Measurements from ENCODE around the gene BHLHA15. TPM values are rescaled to one million over a fixed set of nuclear protein-coding genes. Genes with fewer than 3 reads are reported as not detected.

BHLHA15 gene
- total RNA-seq, 1 experiment from 2014 or later: 5.2 TPM

DNA sequence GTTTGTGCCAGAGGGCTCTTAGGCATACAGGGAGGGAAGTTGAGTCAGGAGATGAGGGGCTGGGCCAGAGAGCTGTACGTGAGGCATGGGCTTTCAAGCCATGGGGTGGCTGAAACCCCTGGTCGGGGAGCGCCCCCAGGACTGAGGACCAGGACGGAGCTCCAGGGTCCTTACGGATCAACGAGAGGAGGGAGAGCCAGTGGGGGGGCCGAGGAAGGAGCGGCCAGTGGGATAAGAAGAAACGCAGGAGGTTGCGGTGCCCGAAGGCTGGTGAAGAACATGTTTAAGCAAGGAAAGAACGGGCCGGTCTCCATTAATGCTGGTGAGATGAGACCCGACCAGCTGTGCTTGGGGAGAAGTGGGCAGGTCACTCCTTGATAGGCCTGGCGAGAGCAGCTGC is 43.6 kb upstream of the BHLHA15 start:
- TF ChIP-seq YY1 (IDR thresholded peaks at IDR 0.05; ENCODE audit: extremely low read depth, insufficient replicate concordance, low read depth, low read length) (no peak), CBX3 (IDR thresholded peaks at IDR 0.05; ENCODE audit: low read depth) (no peak), EGR1 (IDR thresholded peaks at IDR 0.05; ENCODE audit: low read depth) (no peak), ZFX (IDR thresholded peaks at IDR 0.05) (no peak), JUND (IDR thresholded peaks at IDR 0.05) (no peak), EZH2 (IDR thresholded peaks at IDR 0.05) (no peak), ZNF274 (IDR thresholded peaks at IDR 0.05; ENCODE audit: low read depth, low read length) (no peak), ELF1 (IDR thresholded peaks at IDR 0.05; ENCODE audit: borderline replicate concordance, low read depth) (no peak), POLR2AphosphoS5 (IDR thresholded peaks at IDR 0.05; ENCODE audit: low read depth, low read length) (no peak), SP1 (IDR thresholded peaks at IDR 0.05; ENCODE audit: low read depth) (no peak), RAD21 (IDR thresholded peaks at IDR 0.05; ENCODE audit: low read depth) (no peak)
- TF ChIP-seq, protein P1, sequence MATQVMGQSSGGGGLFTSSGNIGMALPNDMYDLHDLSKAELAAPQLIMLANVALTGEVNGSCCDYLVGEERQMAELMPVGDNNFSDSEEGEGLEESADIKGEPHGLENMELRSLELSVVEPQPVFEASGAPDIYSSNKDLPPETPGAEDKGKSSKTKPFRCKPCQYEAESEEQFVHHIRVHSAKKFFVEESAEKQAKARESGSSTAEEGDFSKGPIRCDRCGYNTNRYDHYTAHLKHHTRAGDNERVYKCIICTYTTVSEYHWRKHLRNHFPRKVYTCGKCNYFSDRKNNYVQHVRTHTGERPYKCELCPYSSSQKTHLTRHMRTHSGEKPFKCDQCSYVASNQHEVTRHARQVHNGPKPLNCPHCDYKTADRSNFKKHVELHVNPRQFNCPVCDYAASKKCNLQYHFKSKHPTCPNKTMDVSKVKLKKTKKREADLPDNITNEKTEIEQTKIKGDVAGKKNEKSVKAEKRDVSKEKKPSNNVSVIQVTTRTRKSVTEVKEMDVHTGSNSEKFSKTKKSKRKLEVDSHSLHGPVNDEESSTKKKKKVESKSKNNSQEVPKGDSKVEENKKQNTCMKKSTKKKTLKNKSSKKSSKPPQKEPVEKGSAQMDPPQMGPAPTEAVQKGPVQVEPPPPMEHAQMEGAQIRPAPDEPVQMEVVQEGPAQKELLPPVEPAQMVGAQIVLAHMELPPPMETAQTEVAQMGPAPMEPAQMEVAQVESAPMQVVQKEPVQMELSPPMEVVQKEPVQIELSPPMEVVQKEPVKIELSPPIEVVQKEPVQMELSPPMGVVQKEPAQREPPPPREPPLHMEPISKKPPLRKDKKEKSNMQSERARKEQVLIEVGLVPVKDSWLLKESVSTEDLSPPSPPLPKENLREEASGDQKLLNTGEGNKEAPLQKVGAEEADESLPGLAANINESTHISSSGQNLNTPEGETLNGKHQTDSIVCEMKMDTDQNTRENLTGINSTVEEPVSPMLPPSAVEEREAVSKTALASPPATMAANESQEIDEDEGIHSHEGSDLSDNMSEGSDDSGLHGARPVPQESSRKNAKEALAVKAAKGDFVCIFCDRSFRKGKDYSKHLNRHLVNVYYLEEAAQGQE (IDR thresholded peaks at IDR 0.05; ENCODE audit: low read depth): no peak
- TF ChIP-seq, protein P2, sequence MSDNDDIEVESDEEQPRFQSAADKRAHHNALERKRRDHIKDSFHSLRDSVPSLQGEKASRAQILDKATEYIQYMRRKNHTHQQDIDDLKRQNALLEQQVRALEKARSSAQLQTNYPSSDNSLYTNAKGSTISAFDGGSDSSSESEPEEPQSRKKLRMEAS (IDR thresholded peaks at IDR 0.05): no peak
- TF ChIP-seq, protein P3, sequence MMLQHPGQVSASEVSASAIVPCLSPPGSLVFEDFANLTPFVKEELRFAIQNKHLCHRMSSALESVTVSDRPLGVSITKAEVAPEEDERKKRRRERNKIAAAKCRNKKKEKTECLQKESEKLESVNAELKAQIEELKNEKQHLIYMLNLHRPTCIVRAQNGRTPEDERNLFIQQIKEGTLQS (IDR thresholded peaks at IDR 0.05): no peak
- TF ChIP-seq, protein P4, sequence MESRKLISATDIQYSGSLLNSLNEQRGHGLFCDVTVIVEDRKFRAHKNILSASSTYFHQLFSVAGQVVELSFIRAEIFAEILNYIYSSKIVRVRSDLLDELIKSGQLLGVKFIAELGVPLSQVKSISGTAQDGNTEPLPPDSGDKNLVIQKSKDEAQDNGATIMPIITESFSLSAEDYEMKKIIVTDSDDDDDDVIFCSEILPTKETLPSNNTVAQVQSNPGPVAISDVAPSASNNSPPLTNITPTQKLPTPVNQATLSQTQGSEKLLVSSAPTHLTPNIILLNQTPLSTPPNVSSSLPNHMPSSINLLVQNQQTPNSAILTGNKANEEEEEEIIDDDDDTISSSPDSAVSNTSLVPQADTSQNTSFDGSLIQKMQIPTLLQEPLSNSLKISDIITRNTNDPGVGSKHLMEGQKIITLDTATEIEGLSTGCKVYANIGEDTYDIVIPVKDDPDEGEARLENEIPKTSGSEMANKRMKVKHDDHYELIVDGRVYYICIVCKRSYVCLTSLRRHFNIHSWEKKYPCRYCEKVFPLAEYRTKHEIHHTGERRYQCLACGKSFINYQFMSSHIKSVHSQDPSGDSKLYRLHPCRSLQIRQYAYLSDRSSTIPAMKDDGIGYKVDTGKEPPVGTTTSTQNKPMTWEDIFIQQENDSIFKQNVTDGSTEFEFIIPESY (IDR thresholded peaks at IDR 0.05; ENCODE audit: extremely low read depth, insufficient replicate concordance, low read length): no peak
- TF ChIP-seq, protein P5, sequence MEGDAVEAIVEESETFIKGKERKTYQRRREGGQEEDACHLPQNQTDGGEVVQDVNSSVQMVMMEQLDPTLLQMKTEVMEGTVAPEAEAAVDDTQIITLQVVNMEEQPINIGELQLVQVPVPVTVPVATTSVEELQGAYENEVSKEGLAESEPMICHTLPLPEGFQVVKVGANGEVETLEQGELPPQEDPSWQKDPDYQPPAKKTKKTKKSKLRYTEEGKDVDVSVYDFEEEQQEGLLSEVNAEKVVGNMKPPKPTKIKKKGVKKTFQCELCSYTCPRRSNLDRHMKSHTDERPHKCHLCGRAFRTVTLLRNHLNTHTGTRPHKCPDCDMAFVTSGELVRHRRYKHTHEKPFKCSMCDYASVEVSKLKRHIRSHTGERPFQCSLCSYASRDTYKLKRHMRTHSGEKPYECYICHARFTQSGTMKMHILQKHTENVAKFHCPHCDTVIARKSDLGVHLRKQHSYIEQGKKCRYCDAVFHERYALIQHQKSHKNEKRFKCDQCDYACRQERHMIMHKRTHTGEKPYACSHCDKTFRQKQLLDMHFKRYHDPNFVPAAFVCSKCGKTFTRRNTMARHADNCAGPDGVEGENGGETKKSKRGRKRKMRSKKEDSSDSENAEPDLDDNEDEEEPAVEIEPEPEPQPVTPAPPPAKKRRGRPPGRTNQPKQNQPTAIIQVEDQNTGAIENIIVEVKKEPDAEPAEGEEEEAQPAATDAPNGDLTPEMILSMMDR (IDR thresholded peaks at IDR 0.05 in 2 of 3, conservative IDR thresholded peaks at IDR 0.05 in 1 of 3; ENCODE audit: borderline replicate concordance in 1 of 3, insufficient read depth in 1 of 3, low read depth in 2 of 3, low read length in 2 of 3): no peak
- H4K20me1 ChIP-seq (ENCODE audit: insufficient read depth): no peaks in the 10 kb centered on the region
- peaks cover 0 to 2% of the 10 kb centered on the region in 2 experiments; a peak in 1 of 4 replicates for H3K4me1 ChIP-seq (ENCODE audit: control insufficient read depth in 1 of 2, insufficient read depth in 2 of 2, low read length in 2 of 2)
- no peak overlapping the region for H3K27ac ChIP-seq (ENCODE audit: low read depth, low read length)
- no peaks in the 10 kb centered on the region for H3K27me3 ChIP-seq (ENCODE audit: insufficient read depth, low read length)
- no TSS peak for BruUV-seq (replicated peaks)
- no peak overlapping the region for H3K4me3 ChIP-seq (replicated peaks in 1 of 2; ENCODE audit: low read depth in 1 of 2, low read length in 2 of 2)
- no peaks in the 10 kb centered on the region for H3K9me2 ChIP-seq (ENCODE audit: insufficient read depth)
- POLR2A ChIA-PET: interaction anchor here (1.0 to 1.3 kb wide), 2 partner anchors 146 to 194 kb away, joined by 3 to 7 read pairs; no protein-coding TSS in a partner anchor
- RAD21 ChIA-PET (ENCODE audit: low non-redundant PET in 1 of 2, low total read pairs in 2 of 2, uncharacterized antibody in 2 of 2, unreplicated experiment in 2 of 2): interaction anchor here in 1 of 2 experiments (2.0 kb wide), 1 partner anchor 146 kb away, joined by 19 read pairs; no protein-coding TSS in a partner anchor
- CTCF ChIA-PET: interaction anchor here (1.4 to 7.0 kb wide), 7 partner anchors 57 to 295 kb away, joined by 3 to 221 read pairs (median 9); partner anchors contain the start of genes ASNS and LMTK2
- ATAC-seq (no peak), DNase-seq (ENCODE audit: low read depth, low spot score) (no peak)
- no peak overlapping the region for H3K4me2 ChIP-seq (ENCODE audit: low read length)
- no peak overlapping the region for H2AFZ ChIP-seq (ENCODE audit: low read depth, low read length, poor library complexity, severe bottlenecking)
- no peaks in the 10 kb centered on the region for H3K9me3 ChIP-seq (ENCODE audit: control insufficient read depth in 1 of 2, insufficient read depth in 1 of 2, low read depth in 1 of 2, low read length in 2 of 2)
- H3K9ac ChIP-seq (ENCODE audit: low read length): no peak overlapping the region
- intact Hi-C loops (cut with micrococcal nuclease): loop anchor here (1.0 to 10.0 kb wide), 4 partner anchors 61 to 1063 kb away; partner anchors contain the start of genes ASNS and LMTK2
- H3K79me2 ChIP-seq (ENCODE audit: insufficient read depth, low read length): peaks cover 4% of the 10 kb centered on the region; the same call in 1 of the 2 replicates
- no peaks in the 10 kb centered on the region for H3K36me3 ChIP-seq (ENCODE audit: control insufficient read depth in 1 of 2, insufficient read depth in 2 of 2, low read length in 2 of 2)
